GM04503 (cell line): ENCODE results near the gene YES1.

Experiments
- DNase-seq: peaks from one replicate; pipeline ENCODE4 v3.0.0-alpha.2; 2012; ENCODE audit warnings: low read depth

Gene YES1

GRCh38 chr18:811892-812375, at the start of gene YES1:
TSS of gene YES1 (minus strand) at chr18:812242. CDS start at chr18:756827, 55,415 bp downstream.
- DNase-seq: no peak

GRCh38 chr18:857986-858385, 45.9 kb upstream of the YES1 start:
- no peak for DNase-seq

- no peak for DNase-seq
Measured at GRCh38 chr18:853471-853870, 41.4 kb upstream of the YES1 start.

- no peak for DNase-seq
Measured at GRCh38 chr18:850960-851359, 38.9 kb upstream of the YES1 start.

- DNase-seq: no peak
Measured at GRCh38 chr18:849021-849420, 37.0 kb upstream of the YES1 start.

GRCh38 chr18:848062-848861, 36.2 kb upstream of the YES1 start:
- DNase-seq: no peak

GRCh38 chr18:845152-845819, 33.2 kb upstream of the YES1 start:
- DNase-seq: peak; percentile 29

GRCh38 chr18:841647-842370, 29.8 kb upstream of the YES1 start:
- DNase-seq: no peak

GRCh38 chr18:840516-840915, 28.5 kb upstream of the YES1 start:
- DNase-seq: no peak

GRCh38 chr18:840023-840408, 28.0 kb upstream of the YES1 start:
- no peak for DNase-seq

- peak; percentile 50 for DNase-seq
Measured at GRCh38 chr18:839224-840022, 27.4 kb upstream of the YES1 start.

GRCh38 chr18:837922-838321, 25.9 kb upstream of the YES1 start:
- DNase-seq: no peak

- DNase-seq: no peak
Measured at GRCh38 chr18:834082-834720, 22.2 kb upstream of the YES1 start.

- DNase-seq: no peak
Measured at GRCh38 chr18:833197-833596, 21.2 kb upstream of the YES1 start.

GRCh38 chr18:832085-832681, 20.1 kb upstream of the YES1 start:
- DNase-seq: no peak

- no peak for DNase-seq
Measured at GRCh38 chr18:830315-830901, 18.4 kb upstream of the YES1 start.

GRCh38 chr18:829432-829831, 17.4 kb upstream of the YES1 start:
- no peak for DNase-seq

GRCh38 chr18:827093-827677, 15.1 kb upstream of the YES1 start:
- DNase-seq: no peak

GRCh38 chr18:825891-826585, 14.0 kb upstream of the YES1 start:
- no peak for DNase-seq

GRCh38 chr18:824179-824578, 12.1 kb upstream of the YES1 start:
- no peak for DNase-seq
